SK-N-DZ (cell line): Measurements from ENCODE around the gene TOP3A.
A peak's percentile ranks its signal among the peaks of the same experiment; 100 is the strongest.
"Not testable (repeated sequence)": the region's sequence is repeated elsewhere in the genome, so short reads cannot be mapped to it uniquely, and the experiment has no call there.

Experiments
- DNase-seq: peaks from one replicate; pipeline ENCODE4 v3.0.0-alpha.2; 2015; ENCODE audit warnings: low spot score

TOP3A gene

DNA sequence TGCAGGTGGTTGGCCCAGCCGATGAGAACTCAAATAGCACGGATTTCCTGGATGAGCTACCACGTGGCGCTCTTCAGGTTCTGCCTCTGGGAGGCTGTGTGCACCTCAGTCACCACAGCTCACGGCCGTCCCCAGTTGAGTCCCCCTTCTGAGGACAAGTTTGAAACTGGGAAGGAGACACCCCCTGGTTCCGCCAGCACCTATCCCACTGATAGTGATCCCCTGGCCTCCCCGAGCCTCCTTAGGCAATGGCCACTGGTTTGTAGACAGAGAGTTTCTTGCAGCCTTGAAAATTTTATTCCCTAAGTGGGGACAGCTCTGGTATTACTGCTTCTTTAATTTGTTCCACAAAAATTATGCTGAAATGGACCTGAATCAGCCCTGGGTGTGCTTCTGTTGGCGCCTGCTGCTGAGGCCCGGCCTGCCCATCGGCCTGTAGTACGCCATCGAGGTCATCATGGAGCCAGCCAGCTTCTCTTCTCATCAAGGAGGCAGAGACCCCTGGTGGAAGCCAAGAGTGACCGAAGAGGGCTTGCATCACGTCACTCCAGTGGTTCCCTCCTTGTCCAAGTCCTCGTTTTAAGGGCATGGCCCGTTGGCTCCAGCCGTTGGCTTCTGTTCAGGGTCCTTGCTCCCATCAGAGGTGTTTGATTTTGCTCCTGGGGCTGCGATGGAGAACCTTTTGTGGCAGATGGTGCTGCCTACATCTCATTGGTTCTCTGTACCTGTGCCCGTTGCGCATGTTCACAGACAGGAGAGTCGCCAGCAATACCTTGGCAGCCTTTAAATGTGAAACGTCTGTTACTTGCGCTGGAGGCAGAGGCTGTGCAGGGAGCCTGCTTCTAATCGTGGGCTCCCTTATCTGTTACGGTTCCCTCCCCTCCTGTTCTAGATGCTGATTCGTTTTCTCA is 9.6 kb upstream of the TOP3A start:
- DNase-seq, result no peak

- DNase-seq, result no peak
Observed at GRCh38 chr17:18323507-18324139, 8.8 kb upstream of the TOP3A start.

DNA sequence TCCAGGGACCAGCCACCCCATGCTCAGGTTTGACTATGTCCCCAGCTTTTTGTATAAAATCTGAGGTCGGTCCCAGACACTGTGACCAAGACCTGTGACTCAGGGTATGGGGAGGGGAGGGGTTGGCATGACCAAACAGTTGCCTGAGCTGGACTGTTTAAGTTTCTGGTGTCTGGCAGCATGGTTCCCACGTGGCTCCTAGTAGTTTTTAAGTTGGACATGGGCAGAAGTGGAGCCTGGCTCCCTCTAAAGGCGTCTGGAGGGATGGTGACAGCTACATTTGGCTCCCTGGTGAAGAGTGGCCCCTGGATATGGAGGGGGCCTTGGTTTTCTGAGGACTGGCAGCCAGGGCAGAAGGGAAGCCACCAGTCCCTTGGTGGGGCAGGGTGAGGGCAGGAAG is 8.2 kb upstream of the TOP3A start:
- DNase-seq, result no peak

- DNase-seq, result no peak
Observed at GRCh38 chr17:18322522-18322921, 7.7 kb upstream of the TOP3A start.

DNA sequence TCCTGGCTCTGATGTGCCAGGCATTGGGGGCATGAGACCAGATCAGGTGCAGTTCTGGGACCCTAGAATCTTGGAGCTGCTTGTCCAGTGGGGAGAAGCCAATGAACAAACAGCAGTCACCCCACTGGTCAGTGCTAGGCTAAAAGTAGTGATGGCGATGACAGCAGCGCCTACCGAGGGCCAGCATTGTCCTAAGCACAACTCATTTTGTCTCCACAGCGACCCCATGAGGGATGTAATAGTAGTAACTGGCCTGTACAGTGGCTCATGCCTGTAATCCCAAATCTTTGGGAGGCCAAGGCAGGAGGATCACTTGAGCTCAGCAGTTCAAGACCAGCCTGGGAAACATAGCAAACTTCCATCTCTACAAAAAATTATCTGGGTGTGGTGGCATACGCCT is 6.5 kb upstream of the TOP3A start:
- no peak for DNase-seq

DNA sequence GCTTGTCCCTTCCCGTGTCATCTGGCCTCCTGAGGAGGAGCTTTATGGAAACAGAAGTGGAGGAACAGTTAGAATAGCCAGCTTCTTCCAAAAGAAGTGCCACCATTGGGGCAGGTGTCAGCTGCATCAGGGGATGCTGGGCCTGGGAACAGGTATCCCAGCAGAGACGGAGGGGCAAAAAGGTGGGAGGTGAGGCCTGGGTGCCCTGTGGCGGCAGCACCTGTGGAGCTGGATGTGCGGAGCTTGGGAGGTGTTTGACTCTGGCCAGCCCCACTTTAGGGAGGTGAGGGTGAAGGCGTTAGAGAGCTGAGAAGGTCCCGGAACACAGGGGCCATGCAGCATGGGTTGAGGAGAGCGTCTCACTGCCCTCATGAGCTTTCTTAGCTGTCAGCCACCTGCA is 5.5 kb upstream of the TOP3A start:
- DNase-seq, result no peak

GRCh38 chr17:18319604-18320256 is 4.9 kb upstream of the TOP3A start:
- DNase-seq, result peak; percentile 45

DNA sequence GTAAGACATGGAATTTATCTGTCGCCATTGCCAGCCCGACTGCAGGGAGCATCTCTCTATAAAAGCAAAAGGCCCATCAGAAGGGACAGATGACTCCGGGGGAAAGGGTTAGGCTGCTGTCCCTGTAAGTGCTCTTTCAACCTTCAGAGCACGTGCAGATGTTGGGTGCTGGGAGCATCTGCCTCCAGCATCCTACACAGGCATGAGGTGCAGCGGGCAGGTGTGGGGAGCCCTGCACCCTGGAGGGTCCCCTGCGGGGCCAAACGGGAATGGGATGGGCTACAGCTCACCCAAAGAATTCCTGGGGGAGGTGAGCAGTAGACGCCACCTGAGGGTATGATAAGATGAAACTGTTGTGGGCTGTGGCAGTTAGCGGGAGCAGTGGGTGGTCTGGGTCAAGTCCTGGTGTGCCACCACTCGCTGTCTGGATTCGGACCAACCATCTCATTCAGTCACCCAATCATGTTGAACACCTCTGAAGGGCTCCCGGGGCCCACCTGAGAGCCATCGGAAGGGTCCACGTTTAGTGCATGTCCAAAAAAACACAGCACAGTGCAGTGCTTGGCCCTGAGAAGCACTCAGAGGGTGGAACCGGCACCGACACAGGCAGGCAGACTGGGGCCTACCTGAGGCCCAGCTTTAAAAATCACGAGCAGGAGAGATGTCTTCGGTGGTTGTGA is 4.1 kb upstream of the TOP3A start:
- no peak for DNase-seq

DNA sequence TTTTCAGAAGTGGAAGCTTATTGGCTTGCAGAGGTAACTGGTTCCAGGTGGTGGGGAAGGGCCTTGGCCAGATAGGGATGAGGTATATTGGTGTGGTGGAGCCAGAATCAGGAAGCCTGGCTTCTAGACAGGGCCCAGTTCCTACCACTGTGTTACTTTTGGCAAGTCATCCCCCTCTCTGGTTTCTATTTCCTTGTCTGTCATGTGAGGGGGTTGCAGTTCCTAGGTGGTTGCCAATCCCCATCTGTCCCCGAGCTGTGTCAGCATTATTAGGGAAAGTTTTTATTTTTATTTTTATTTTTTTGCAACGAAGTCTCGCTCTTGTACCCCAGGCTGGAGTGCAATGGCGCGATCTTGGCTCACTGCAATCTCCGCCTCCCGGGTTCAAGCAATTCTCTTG is 3.3 kb upstream of the TOP3A start:
- DNase-seq, result no peak

DNA sequence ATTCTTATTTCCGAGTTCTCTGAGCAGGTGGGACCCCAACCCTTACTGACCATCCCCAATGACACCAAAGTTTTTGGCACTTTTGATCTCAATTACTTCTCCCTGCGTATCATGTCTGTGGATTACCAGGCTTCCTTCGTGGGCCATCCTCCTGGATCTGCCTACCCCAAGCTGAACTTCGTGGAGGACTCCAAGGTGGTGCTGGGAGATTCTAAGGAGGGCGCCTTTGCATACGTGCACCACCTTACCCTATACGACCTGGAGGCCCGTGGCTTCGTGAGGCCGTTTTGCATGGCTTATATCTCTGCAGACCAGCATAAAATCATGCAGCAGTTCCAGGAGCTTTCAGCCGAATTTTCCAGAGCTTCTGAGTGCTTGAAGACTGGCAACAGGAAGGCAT is 1.2 kb upstream of the TOP3A start:
- DNase-seq, result no peak

- DNase-seq, result no peak
Observed at GRCh38 chr17:18315562-18315922, 748 bp upstream of the TOP3A start.

GRCh38 chr17:18314059-18314730 is 599 bp downstream of the TOP3A start:
- DNase-seq, result no peak

DNA sequence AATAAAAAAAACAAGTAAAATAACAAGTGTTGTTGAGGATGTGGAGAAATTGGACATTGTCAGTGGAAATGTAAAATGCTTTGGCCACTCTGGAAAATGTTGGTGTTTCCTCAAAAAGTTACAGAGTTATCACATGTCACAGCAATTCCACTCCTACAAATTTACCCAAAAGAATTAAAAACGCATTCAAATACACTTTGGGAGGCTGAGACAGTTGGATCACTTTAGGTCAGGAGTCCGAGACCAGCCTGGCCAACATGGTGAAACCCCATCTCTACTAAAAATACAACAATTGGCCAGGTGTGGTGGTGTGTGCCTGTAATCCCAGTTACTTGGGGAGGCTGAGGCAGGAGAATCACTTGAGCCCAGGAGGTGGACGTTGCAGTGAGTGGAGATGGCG is 5.6 kb downstream of the TOP3A start:
- DNase-seq, result no peak

GRCh38 chr17:18303206-18303605 is 11.6 kb downstream of the TOP3A start:
- DNase-seq, result not testable (repeated sequence)

DNA sequence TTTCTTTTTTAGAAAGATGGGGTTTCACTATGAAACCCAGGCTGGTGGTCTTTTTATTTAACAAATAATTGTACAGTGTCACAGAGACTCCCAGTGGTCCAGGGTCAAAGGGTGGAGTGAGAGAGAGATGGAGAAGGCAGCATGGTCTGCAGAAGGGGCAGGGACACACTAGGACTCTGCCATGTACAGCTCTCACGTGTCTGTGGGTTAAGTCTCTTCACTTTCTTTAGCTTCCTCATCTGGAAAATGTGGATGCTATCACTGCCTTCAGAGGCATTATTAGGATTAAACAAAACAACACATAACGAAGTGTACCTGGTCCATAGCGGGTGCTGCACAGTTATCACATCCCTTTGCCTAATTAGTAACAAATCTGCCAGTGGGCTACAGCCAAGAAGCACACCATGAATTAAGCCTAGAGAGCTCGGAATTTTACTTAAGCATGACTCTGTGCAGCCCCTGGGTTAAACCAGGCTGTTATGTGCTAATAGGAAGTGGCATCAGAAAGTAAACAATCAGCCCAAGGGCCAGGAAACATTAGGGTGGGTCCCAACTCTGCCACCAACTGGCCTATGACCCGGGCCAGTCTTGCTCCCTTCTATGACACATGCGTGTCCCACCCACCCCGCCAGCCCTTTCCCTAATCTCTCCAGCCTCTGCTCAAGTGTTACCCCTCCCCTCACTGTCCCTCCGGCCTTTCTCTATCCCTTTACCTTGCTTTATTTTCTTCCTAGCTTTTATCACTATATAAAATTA is 13.9 kb downstream of the TOP3A start:
- no peak for DNase-seq

DNA sequence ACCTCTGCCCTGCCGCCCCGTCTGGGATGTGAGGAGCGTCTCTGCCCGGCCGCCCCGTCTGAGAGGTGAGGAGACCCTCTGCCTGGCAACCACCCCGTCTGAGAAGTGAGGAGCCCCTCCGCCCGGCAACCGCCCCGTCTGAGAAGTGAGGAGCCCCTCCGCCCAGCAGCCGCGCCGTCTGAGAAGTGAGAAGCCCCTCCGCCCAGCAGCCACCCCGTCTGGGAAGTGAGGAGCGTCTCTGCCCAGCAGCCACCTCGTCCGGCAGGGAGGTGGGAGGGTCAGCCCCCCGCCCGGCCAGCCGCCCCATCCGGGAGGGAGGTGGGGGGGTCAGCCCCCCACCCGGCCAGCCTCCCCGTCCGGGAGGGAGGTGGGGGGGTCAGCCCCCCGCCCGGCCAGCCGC is 16.7 kb downstream of the TOP3A start:
- not testable (repeated sequence) for DNase-seq

DNA sequence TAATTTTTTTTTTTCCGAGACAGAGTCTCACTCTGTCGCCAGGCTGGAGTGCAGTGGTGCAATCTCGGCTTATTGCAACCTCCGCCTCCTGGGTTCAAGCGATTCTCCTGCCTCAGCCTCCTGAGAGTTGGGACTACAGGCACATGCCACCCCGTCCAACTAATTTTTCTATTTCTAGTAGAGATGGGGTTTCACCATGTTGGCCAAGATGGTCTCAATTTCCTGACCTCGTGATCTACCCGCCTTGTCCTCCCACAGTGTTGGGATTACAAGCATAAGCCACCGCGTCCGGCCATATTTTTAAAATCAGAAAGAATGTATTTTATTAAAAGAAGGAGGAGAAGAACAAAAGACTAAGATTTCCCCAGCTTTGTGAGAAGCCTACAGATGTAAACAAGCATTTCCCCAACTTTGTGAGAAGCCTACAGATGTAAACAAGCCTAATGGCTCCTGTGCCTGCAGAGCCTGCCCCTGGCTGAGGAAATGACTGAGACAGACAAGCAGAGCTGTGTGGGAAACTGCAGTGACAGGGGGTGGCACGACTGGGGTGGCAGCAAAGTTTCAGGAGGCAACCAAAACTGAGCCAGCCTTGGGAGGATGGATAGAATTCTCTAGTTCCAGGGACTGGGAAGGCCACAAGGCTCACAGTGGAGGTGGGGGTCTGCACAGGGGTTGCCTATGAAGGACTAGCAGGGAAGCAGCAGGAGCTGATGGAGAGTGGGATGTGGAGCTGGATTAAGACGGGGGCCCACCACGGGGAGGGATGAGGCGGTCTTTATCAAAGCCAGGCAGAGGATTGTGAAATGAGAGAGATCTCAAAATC is 22.9 kb downstream of the TOP3A start:
- no peak for DNase-seq

- DNase-seq, result no peak
Observed at GRCh38 chr17:18285296-18285695, 29.5 kb downstream of the TOP3A start.

GRCh38 chr17:18281788-18282187 is 33.0 kb downstream of the TOP3A start:
- DNase-seq, result no peak
